Measurements from ENCODE around the gene RHO.

RHO gene

DNA sequence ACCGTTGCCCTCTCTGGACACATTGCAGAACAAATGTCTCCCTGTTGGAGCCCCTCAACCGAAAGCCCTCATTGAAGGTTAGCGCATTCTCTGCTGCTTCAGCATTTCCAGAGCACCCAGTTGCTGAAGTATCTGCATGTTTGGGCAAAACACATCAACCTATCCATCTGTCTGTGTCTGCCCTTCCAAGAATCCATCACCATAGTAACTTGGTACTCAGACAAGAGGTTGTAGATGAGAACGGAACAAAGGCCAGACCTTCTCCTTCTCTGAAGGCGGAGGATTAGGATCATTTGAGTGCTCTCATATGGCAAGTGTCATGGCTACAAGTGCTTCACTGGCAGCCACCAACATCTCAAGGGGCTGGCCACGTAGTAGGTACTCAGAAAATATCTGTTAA, 23.1 kb upstream of the RHO start:
- Mint-ChIP-seq H3K4me3 (no peak overlapping the region), H3K9me3 (no peaks in the 10 kb centered on the region), H3K27ac (no peak overlapping the region), H3K36me3 (ENCODE audit: low read depth) (peaks cover 38% of the 10 kb centered on the region), H3K4me1 (peaks cover 25% of the 10 kb centered on the region), H3K27me3 (ENCODE audit: low read depth, poor library complexity) (peaks cover 4% of the 10 kb centered on the region)
- TF ChIP-seq, protein P1, sequence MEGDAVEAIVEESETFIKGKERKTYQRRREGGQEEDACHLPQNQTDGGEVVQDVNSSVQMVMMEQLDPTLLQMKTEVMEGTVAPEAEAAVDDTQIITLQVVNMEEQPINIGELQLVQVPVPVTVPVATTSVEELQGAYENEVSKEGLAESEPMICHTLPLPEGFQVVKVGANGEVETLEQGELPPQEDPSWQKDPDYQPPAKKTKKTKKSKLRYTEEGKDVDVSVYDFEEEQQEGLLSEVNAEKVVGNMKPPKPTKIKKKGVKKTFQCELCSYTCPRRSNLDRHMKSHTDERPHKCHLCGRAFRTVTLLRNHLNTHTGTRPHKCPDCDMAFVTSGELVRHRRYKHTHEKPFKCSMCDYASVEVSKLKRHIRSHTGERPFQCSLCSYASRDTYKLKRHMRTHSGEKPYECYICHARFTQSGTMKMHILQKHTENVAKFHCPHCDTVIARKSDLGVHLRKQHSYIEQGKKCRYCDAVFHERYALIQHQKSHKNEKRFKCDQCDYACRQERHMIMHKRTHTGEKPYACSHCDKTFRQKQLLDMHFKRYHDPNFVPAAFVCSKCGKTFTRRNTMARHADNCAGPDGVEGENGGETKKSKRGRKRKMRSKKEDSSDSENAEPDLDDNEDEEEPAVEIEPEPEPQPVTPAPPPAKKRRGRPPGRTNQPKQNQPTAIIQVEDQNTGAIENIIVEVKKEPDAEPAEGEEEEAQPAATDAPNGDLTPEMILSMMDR (IDR thresholded peaks at IDR 0.05) = no peak
- DNase-seq = no peak

DNA sequence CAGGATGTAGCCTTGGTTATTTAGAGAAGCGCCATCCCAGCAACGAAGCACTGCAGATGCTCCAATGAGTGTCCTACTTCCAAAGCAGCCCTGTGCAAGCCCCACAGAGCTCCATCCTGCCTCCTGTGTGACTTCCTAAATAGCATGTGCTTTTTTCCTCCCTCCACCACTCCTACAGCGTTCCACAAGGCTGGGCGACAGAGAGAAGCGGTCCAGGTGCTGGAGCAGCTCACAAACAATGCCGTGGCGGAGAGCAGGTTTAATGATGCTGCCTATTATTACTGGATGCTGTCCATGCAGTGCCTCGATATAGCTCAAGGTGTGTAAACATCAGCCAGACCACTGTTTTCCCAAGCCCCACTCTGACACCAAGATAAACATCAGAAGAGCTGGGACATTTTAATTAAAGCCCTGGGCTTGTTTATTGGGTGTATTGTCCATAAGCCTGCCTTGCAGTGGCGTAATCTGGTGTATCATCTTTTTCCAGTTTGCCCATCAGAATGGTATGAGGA, 22.2 kb upstream of the RHO start:
- Mint-ChIP-seq H3K27me3 (ENCODE audit: low read depth, poor library complexity) (peaks cover 4% of the 10 kb centered on the region), H3K27ac (no peak overlapping the region), H3K4me3 (no peak overlapping the region), H3K36me3 (ENCODE audit: low read depth) (peaks cover 28% of the 10 kb centered on the region), H3K4me1 (peaks cover 21% of the 10 kb centered on the region), H3K9me3 (no peaks in the 10 kb centered on the region)
- TF ChIP-seq, protein P1 (IDR thresholded peaks at IDR 0.05) = no peak
- no peak for DNase-seq

DNA sequence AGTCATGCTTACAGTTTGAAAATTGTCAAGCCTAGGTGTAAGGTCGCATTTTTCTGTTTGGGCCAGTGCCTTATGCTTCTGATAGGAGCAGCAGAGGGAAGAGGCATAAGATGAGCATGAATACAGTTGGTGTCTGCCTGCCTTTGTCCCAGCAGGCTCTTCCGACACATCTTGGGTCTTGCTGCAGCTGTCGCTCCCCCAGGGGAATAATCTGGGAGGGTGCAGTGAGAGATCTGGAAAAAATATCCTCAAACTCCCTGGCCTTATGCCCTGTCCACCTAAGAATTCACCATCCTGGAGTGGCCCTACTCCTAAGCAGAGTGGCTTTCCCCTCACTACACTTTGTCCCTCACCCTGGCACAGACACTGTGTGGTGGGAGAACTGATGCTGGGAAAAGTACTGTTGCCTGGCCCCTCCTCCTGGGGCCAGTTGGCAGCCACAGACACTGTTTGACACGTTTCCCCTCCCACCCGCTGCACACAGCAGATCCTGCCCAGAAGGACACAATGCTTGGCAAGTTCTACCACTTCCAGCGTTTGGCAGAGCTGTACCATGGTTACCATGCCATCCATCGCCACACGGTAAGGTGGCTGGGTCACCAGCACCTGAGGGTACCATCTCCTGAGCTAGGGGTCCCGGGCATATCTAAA, 21.1 kb upstream of the RHO start:
- Mint-ChIP-seq H3K4me3 (no peak overlapping the region), H3K27ac (no peak overlapping the region), H3K4me1 (peaks cover 12% of the 10 kb centered on the region), H3K27me3 (ENCODE audit: low read depth, poor library complexity) (peaks cover 4% of the 10 kb centered on the region), H3K9me3 (no peaks in the 10 kb centered on the region), H3K36me3 (ENCODE audit: low read depth) (peaks cover 38% of the 10 kb centered on the region)
- DNase-seq = no peak
- TF ChIP-seq, protein P1 (IDR thresholded peaks at IDR 0.05) = no peak

DNA sequence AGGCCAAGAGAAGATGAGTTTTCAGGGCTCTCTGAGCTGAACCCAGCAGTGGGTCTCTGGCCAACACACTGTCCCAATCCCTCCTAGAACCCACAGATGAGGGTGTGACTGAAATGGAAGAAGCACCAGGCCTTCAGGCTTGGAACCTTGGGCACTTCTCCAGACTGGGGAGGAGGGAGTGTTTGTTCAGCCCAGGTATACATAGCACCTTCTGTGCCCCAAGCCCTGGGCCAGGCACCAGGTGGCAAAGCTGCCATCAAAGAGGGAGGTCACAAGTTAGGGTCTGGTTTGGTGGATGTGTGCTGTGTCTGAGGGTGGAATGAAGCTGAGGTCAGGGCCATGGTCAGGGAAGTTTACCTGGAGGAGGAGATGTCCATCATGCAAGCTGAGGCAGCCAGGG, 15.8 kb upstream of the RHO start:
- Mint-ChIP-seq H3K9me3 (no peaks in the 10 kb centered on the region), H3K27ac (no peak overlapping the region), H3K4me3 (no peak overlapping the region), H3K4me1 (peaks cover 14% of the 10 kb centered on the region), H3K27me3 (ENCODE audit: low read depth, poor library complexity) (peaks cover 7% of the 10 kb centered on the region), H3K36me3 (ENCODE audit: low read depth) (peaks cover 34% of the 10 kb centered on the region)
- DNase-seq = no peak
- TF ChIP-seq, protein P1 (IDR thresholded peaks at IDR 0.05) = no peak

DNA sequence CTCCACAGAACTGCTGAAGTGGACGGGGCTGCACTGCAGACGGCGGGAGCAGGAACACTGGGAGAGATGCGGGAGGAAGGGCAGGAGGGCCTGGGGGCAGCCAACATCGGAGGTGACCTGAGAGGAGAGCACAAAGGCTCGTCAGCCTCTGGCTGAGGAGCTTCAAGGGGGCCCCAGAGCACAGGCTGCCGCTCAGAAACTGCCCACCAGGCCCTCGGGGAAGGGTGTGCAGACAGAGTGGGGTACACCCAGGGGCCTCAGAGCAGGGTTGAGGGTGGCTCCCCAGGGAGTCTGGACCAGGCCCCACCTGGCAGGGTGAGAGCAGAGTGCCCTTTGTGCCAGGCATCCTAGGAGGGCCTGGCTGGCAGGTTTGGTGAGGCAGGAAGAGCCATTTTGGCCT, 14.7 kb upstream of the RHO start:
- H3K4me3 Mint-ChIP-seq = no peak overlapping the region
- DNase-seq = no peak
- H3K27ac Mint-ChIP-seq = no peak overlapping the region
- peaks cover 14% of the 10 kb centered on the region for H3K4me1 Mint-ChIP-seq
- TF ChIP-seq, protein P1 (IDR thresholded peaks at IDR 0.05) = no peak
- H3K9me3 Mint-ChIP-seq = no peaks in the 10 kb centered on the region
- peaks cover 4% of the 10 kb centered on the region for H3K27me3 Mint-ChIP-seq (ENCODE audit: low read depth, poor library complexity)
- peaks cover 30% of the 10 kb centered on the region for H3K36me3 Mint-ChIP-seq (ENCODE audit: low read depth)

DNA sequence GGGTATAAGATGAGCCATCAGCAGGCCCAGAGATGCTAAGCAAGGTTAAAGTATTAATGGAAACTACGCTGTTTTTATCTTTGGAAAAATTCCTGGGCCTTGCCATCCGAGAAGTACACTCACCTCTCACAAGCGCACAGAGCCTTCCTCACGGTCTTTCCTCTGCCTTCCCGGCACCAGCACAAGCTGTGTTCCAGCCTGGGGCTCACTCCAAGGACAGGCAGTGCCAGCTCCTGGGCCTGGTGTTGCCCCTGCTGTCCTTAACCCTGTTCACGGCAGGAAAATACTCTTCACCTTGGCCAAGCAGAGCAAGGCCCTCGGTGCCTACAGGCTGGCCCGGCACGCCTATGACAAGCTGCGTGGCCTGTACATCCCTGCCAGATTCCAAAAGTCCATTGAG, 14.3 kb upstream of the RHO start:
- H3K36me3 Mint-ChIP-seq (ENCODE audit: low read depth) = peaks cover 29% of the 10 kb centered on the region
- H3K9me3 Mint-ChIP-seq = no peaks in the 10 kb centered on the region
- TF ChIP-seq, protein P1 (IDR thresholded peaks at IDR 0.05) = no peak
- peaks cover 14% of the 10 kb centered on the region for H3K4me1 Mint-ChIP-seq
- no peak overlapping the region for H3K27ac Mint-ChIP-seq
- no peak overlapping the region for H3K4me3 Mint-ChIP-seq
- no peak for DNase-seq
- H3K27me3 Mint-ChIP-seq (ENCODE audit: low read depth, poor library complexity) = peaks cover 3% of the 10 kb centered on the region

Data from nephron progenitor cell (in vitro differentiated cells).